CD4-positive, alpha-beta T cell treated with Interleukin-6 at 100 ng/mL for 8 hours (primary cell): ENCODE results near the gene EXOSC7.
A peak's percentile ranks its signal among the peaks of the same experiment; 100 is the strongest.

ENCODE experiments used
- DNase-seq: peaks from one replicate; pipeline ENCODE4 v3.0.0-alpha.2; 2020; ENCODE audit warnings: mixed read lengths, low spot score

The EXOSC7 gene

DNA sequence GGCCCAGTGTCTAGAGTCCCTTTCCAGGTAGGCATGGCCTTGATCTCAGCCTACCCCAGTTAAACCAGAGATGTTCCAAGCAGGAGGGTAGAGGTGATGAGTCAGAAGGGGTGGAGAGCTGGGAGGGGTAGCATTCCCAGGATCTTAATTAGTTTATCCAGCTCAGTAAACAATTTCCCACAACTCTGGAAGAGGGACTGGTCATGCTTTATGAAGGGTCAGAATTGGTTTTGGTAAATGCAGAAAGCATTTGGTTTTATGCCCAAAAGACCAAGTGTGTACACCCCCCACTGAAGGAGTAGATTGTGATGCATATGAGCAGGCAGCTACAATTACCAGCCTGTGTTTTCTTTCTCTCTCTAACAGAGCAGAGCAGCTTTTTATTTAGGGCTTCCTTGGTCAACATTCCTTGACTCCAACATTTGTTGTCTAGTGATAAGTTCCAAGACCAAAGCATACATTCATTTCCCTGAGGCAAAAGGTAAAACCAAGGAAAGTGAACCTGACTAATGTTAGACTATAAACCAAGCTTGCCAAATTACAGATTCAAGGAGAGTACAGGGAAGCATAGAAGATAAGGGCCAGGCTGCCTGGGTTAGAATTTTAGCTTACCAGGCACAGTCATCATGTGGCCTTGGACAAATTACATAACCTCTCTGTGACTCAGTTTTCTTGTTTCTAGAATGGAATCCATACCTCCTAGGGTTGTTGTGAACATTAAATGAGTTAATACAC is 17.6 kb downstream of the EXOSC7 start:
- no peak for DNase-seq

DNA sequence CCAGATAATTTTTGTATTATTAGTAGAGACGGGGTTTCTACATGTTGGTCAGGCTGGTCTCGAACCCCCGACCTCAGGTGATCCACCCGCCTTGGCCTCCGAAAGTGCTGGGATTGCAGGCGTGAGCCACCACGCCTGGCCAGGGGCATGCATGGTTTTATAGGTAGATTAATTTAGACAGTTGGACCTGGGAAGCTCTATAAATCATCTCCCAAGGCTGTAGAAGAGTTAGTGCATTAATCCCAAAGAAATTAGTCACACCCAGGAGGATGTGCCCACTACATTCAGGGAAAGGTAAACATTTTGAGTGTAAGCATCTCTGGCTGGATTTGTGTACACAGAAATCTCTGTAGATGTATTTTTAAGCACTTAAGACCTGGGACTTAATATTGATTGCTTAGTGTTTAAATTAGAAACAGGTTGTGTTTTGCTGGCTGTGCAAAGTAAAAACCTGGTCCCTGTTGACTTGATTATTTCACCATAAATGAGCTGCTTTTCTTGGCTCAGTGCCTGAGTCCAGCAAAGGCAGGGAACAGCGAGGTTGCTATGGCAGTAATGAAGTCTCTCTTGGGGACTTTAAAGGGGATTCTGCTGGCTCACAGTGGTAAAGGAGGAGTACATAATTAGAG is 19.2 kb downstream of the EXOSC7 start:
- no peak for DNase-seq

GRCh38 chr3:44996556-44996969 is 20.5 kb downstream of the EXOSC7 start:
- no peak for DNase-seq

GRCh38 chr3:44999782-45000181 is 23.7 kb downstream of the EXOSC7 start:
- DNase-seq, result no peak

- DNase-seq, result no peak
These were observed 24.8 kb downstream of the EXOSC7 start for GRCh38 chr3:45000823-45001222.

DNA sequence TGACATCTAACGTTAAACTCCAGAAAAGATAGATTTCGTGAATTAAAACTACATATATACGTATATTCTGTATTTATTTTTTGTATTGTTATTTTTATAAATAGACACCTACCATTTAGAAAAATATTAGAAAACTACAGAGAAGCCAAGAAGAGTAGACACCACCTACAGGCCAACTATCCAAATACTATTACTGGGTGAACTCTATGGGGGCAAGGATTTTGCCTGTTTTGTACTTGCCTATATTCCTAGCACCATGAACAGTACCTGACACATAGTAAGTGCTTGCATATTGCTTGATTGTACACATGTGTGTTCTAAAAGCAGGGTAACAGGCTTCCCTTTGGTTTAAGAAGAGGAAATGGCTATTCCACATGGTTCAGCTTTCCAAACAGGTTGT is 25.7 kb downstream of the EXOSC7 start:
- no peak for DNase-seq

GRCh38 chr3:45002139-45002660 is 26.2 kb downstream of the EXOSC7 start:
- DNase-seq, result no peak

DNA sequence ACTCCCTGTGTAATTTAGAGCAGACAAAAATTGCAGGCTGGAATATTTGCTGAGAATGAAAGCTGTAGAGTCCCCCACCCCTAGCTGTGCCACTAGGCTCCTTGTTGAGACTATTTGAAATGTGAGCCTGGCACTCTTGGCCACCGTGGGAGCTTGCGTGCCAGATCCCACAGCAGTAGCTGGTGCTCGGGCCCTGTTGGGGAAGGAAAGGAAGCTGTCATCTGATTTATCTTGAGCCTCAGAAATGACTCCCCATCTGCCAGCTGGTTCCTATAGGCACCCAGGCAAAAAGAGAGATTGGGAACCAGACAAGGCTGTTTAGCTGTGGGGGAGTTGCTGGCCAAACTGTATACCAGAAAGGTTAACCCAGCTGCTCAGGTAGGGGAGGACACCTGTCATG is 26.7 kb downstream of the EXOSC7 start:
- no peak for DNase-seq

DNA sequence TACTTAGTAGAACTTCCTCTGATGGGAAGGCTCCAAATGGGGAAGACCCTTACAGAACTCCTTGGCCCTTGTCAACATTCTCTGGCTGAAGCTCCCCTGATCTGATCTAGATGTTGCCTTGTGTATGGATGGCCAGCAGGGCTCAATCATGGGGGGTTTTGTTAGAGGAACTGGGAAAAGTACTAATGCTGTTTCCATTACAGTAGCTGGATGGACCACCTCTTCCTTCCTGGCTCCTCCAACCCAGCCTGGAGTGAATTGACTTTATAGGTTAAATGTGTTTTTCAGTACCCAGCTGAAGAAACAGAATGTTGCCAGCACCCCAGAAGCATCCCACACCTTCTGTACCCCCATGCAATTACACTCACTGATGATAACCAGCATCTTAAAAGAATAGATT is 27.4 kb downstream of the EXOSC7 start:
- no peak for DNase-seq

DNA sequence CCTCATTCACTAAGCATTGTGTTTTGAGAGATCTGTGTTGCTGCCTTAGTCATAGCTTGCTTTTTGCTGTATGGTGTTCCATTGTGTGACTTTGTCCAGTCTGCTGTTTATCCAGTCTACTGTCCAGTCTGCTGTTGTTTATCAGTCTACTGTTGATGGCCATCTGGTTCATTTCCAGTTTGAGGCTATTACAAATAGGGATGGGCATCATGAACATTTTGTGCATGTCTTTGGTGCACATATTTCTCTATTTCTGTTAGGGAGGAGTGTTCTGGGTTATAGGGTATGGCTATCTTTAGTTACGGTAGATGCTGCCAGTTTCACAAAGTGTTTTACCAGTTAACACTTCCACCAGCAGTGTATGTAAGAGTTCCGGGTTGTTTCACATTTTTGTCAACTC is 27.8 kb downstream of the EXOSC7 start:
- no peak for DNase-seq

DNA sequence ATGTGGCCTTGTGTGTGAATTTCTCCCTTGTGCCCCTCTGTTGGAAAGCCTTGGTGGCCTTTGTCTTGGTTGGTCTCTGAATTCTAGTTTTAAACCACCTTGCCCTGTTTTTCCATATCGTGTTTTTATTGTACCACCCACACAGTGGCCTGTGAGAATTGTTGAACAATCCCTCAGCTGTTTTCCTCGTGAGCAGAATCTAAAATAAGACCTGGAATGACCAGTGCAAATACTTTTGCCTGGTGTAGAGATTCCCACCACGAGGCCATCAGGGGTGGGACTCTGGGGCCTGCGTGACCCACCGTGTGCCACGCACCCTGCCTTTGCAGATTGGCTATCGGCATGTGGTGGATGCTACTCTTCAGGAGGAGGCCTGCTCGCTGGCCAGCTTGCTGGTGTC is 31.0 kb downstream of the EXOSC7 start:
- no peak for DNase-seq

- DNase-seq, result no peak
These were observed 32.1 kb downstream of the EXOSC7 start for GRCh38 chr3:45008117-45008516.

DNA sequence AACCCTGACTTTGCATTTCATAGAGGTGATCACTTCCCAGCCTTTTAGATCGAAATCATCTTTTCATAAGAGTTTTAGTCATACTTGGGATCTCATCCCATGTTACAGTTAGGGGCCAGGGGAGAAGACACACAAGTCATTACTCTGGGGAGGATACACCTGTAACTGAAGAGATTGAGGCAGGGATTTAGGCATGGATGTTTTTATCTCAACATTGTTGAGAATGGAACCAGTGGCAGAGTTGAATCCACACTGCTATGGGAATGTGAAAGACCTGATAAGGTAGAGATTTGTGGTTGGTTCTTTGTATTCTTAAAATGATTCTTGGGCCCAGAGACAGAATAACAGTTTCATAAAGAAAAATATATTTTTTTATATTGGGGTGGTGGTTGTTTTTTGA is 33.8 kb downstream of the EXOSC7 start:
- no peak for DNase-seq

GRCh38 chr3:45010811-45011333 is 34.8 kb downstream of the EXOSC7 start:
- DNase-seq, result no peak

- DNase-seq, result no peak
These were observed 35.9 kb downstream of the EXOSC7 start for GRCh38 chr3:45011756-45012508.

DNA sequence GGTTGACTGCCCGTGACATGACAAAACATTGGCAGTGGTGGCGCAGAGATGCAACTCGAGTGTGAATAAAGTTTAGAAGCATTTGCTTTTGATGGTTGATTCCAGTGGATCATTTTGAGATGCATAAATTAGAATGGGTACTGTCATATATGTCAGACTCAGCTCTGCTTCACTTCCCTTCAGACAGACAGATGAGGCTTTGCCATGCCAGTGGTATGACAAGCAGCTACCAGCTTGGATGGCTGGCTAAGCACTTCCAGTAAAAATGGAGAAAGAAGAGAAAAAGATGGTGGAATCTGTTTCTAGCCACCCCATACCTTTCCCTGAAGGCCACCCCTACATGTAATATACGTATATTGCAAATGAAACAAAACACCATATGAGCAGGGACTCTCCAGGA is 36.5 kb downstream of the EXOSC7 start:
- no peak for DNase-seq

GRCh38 chr3:45016916-45017315 is 40.9 kb downstream of the EXOSC7 start:
- DNase-seq, result no peak

- DNase-seq, result no peak
These were observed 41.8 kb downstream of the EXOSC7 start for GRCh38 chr3:45017821-45018220.

- DNase-seq, result peak; percentile 40
These were observed 44.5 kb downstream of the EXOSC7 start for GRCh38 chr3:45020534-45020933.

GRCh38 chr3:45021524-45022297 is 45.7 kb downstream of the EXOSC7 start:
- no peak for DNase-seq

GRCh38 chr3:45023675-45024074 is 47.6 kb downstream of the EXOSC7 start:
- no peak for DNase-seq
